Raji (cell line): Measurements from ENCODE around the gene S1PR3.

Source experiments
- POLR2A ChIP-seq: IDR thresholded peaks from 2 replicates; pipeline ENCODE4 v1.6.1; 2011; ENCODE audit warnings: low read depth, low read length, control low read depth; ENCODE audit not compliant: insufficient read depth

Gene S1PR3

GRCh38 chr9:88979021-88979420 is 12.2 kb upstream of the S1PR3 start:
- no peak for TF ChIP-seq POLR2A

GRCh38 chr9:88979791-88980190 is 11.5 kb upstream of the S1PR3 start:
- no peak for TF ChIP-seq POLR2A

- no peak for TF ChIP-seq POLR2A
Observed at GRCh38 chr9:88980740-88981203, 10.5 kb upstream of the S1PR3 start.

- TF ChIP-seq POLR2A: no peak
Observed at GRCh38 chr9:88983865-88984542, 7.3 kb upstream of the S1PR3 start.

- TF ChIP-seq POLR2A: no peak
Observed at GRCh38 chr9:88984543-88984883, 6.8 kb upstream of the S1PR3 start.

GRCh38 chr9:88985616-88986015 is 5.7 kb upstream of the S1PR3 start:
- no peak for TF ChIP-seq POLR2A

GRCh38 chr9:88986776-88987175 is 4.5 kb upstream of the S1PR3 start:
- no peak for TF ChIP-seq POLR2A

GRCh38 chr9:88987661-88988060 is 3.6 kb upstream of the S1PR3 start:
- TF ChIP-seq POLR2A: no peak

- no peak for TF ChIP-seq POLR2A
Observed at GRCh38 chr9:88988796-88989641, 2.2 kb upstream of the S1PR3 start.

GRCh38 chr9:88990041-88990728 is 1.1 kb upstream of the S1PR3 start:
- TF ChIP-seq POLR2A: no peak

GRCh38 chr9:88990729-88991065 is 571 bp upstream of the S1PR3 start:
- no peak for TF ChIP-seq POLR2A

GRCh38 chr9:88992556-88992955 is 1.3 kb downstream of the S1PR3 start:
- TF ChIP-seq POLR2A: no peak

- no peak for TF ChIP-seq POLR2A
Observed at GRCh38 chr9:88993327-88993726, 2.1 kb downstream of the S1PR3 start.

GRCh38 chr9:88993871-88994460 is 2.7 kb downstream of the S1PR3 start:
- TF ChIP-seq POLR2A: no peak

GRCh38 chr9:88994469-88995199 is 3.4 kb downstream of the S1PR3 start:
- no peak for TF ChIP-seq POLR2A
